K562 (cell line): ENCODE data around the gene PSAT1.

Experiments used
- EP300 ChIP-seq: IDR thresholded peaks from 2 replicates; pipeline ENCODE4 v1.6.1; 2012; ENCODE audit warnings: low read length, improper control_type of control experiment
- FOSL1 ChIP-seq: fragments of 200-800 bp; sonication (Bioruptor generic); conservative IDR thresholded peaks from 2 replicates; pipeline ENCODE4 v1.6.1; 2016; ENCODE audit warnings: missing genetic modification characterization, missing compliant biosample characterization
- FOXK2 ChIP-seq, 2 experiments: fragments of 450-650 bp; IDR thresholded peaks in 1 of 2; conservative IDR thresholded peaks in 1 of 2; 2 replicates each; pipeline ENCODE4 v1.6.1; 2016; ENCODE audit warnings: low read depth in 2 of 2, mild to moderate bottlenecking in 1 of 2
- HMG20B ChIP-seq: fragments of 250-450 bp; sonication (Bioruptor Pico); IDR thresholded peaks from 2 replicates; pipeline ENCODE4 v1.5.0; 2021; ENCODE audit warnings: mild to moderate bottlenecking
- PHTF2 ChIP-seq: fragments of 250-450 bp; sonication (Bioruptor Pico); IDR thresholded peaks from 2 replicates; pipeline ENCODE4 v1.5.0; 2021; ENCODE audit warnings: mild to moderate bottlenecking
- RAD21 ChIP-seq, 2 experiments: fragments of 250-450 bp in 1 of 2; fragments of 450-650 bp in 1 of 2; sonication (Bioruptor Pico) in 1 of 2; formaldehyde crosslinking in 1 of 2; IDR thresholded peaks in 1 of 2; conservative IDR thresholded peaks in 1 of 2; 2 replicates each; pipeline versions ENCODE4 v1.4.0 to v1.8.0; 2020 to 2022; ENCODE audit warnings: mild to moderate bottlenecking in 2 of 2, moderate library complexity in 1 of 2
- TAF1 ChIP-seq: IDR thresholded peaks from 2 replicates; pipeline ENCODE4 v1.6.1; 2011; ENCODE audit warnings: mild to moderate bottlenecking, low read length, moderate library complexity; ENCODE audit not compliant: insufficient read depth, control insufficient read depth, severe bottlenecking; ENCODE audit errors: extremely low read depth
- U2AF1 ChIP-seq: fragments of 200-400 bp; formaldehyde crosslinking; optimal IDR thresholded peaks from 2 replicates; pipeline ENCODE3; 2017; ENCODE audit warnings: mild to moderate bottlenecking, low read depth, low read length, moderate library complexity
- TF ChIP-seq, protein P1 (sequence below): sonication (generic); formaldehyde crosslinking; IDR thresholded peaks from 2 replicates; pipeline ENCODE4 v1.8.1; 2023; ENCODE audit warnings: mild to moderate bottlenecking, missing genetic modification reagents

DNA sequence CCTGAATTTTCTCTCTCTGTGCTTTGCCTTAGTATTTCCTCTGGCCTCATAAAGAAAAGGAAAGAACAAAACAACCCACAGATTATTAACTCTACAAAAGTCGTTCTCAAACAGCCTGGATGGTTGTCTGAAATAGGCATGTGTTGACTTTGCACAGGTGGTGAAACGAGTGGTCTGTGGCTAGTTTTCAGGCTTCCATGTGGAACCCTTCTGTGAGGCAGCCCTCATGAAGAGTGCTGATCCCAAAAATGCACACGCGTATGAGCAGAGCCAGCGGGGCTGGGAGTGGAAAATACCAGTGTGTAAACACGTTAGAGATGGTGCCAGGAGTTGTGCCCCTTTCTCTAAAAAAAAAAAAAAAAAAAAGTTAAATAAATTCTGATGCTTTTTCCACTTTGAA is 4.9 kb upstream of the PSAT1 start:
- TF ChIP-seq EP300 (no peak), RAD21 (CRISPR knock-in tag; conservative IDR thresholded peaks at IDR 0.05 in 1 of 2, IDR thresholded peaks at IDR 0.05 in 1 of 2) (no peak), FOXK2 (conservative IDR thresholded peaks at IDR 0.05 in 1 of 2, IDR thresholded peaks at IDR 0.05 in 1 of 2; ENCODE audit: low read depth in 2 of 2) (no peak), HMG20B (CRISPR knock-in tag) (no peak), TAF1 (no peak), U2AF1 (no peak), PHTF2 (CRISPR knock-in tag) (no peak), FOSL1 (tag) (no peak)
- TF ChIP-seq, protein P1, sequence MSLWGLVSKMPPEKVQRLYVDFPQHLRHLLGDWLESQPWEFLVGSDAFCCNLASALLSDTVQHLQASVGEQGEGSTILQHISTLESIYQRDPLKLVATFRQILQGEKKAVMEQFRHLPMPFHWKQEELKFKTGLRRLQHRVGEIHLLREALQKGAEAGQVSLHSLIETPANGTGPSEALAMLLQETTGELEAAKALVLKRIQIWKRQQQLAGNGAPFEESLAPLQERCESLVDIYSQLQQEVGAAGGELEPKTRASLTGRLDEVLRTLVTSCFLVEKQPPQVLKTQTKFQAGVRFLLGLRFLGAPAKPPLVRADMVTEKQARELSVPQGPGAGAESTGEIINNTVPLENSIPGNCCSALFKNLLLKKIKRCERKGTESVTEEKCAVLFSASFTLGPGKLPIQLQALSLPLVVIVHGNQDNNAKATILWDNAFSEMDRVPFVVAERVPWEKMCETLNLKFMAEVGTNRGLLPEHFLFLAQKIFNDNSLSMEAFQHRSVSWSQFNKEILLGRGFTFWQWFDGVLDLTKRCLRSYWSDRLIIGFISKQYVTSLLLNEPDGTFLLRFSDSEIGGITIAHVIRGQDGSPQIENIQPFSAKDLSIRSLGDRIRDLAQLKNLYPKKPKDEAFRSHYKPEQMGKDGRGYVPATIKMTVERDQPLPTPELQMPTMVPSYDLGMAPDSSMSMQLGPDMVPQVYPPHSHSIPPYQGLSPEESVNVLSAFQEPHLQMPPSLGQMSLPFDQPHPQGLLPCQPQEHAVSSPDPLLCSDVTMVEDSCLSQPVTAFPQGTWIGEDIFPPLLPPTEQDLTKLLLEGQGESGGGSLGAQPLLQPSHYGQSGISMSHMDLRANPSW (CRISPR knock-in tag) = no peak
